Activated CD4-positive, CD25-positive, alpha-beta regulatory T cell treated with anti-CD3 and anti-CD28 coated beads, Interleukin-2, amount 50 U/mL, for 16 hours (primary cell): Measurements from ENCODE around the gene EFCAB6.

ENCODE experiments used
- DNase-seq: peaks from one replicate; pipeline ENCODE4 v3.0.0-alpha.2; 2020; ENCODE audit warnings: low read depth, low spot score

The EFCAB6 gene

GRCh38 chr22:43485502-43486089, 326.5 kb downstream of the EFCAB6 start:
- no peak for DNase-seq

- DNase-seq = no peak
Observed at GRCh38 chr22:43484227-43484626, 327.9 kb downstream of the EFCAB6 start.

GRCh38 chr22:43483669-43484068, 328.4 kb downstream of the EFCAB6 start:
- DNase-seq = no peak

GRCh38 chr22:43483266-43483665, 328.8 kb downstream of the EFCAB6 start:
- no peak for DNase-seq

GRCh38 chr22:43482318-43482625, 329.8 kb downstream of the EFCAB6 start:
- no peak for DNase-seq

GRCh38 chr22:43481568-43482317, 330.4 kb downstream of the EFCAB6 start:
- no peak for DNase-seq

GRCh38 chr22:43479962-43480361, 332.1 kb downstream of the EFCAB6 start:
- no peak for DNase-seq

GRCh38 chr22:43479301-43479950, 332.7 kb downstream of the EFCAB6 start:
- no peak for DNase-seq
